Osteoblast (primary cell): ENCODE measurements around the gene SELENOW. TPM values are rescaled to one million over a fixed set of nuclear protein-coding genes. Genes with fewer than 3 reads are reported as not detected.

Experiments used
- DNase-seq: peaks from one replicate; pipeline ENCODE4 v3.0.0; 2011; ENCODE audit warnings: low spot score, mixed read lengths; ENCODE audit not compliant: insufficient read length; ENCODE audit errors: missing footprints
- H2AFZ ChIP-seq: 2 replicates; pipeline ENCODE4 v1.6.0; 2011; ENCODE audit warnings: mild to moderate bottlenecking, low read length
- H3K27ac ChIP-seq: 2 replicates; pipeline ENCODE4 v1.5.1; 2011; ENCODE audit warnings: mild to moderate bottlenecking, low read depth, low read length, moderate library complexity
- H3K27me3 ChIP-seq: 2 replicates; pipeline ENCODE4 v1.6.0; 2012; ENCODE audit warnings: mild to moderate bottlenecking, control low read depth, inconsistent platforms, low read length, moderate library complexity; ENCODE audit not compliant: insufficient read depth
- H3K36me3 ChIP-seq: 2 replicates; pipeline ENCODE4 v1.5.1; 2011; ENCODE audit warnings: mild to moderate bottlenecking, low read length, control low read depth, moderate library complexity; ENCODE audit not compliant: insufficient read depth
- H3K4me1 ChIP-seq: 2 replicates; pipeline ENCODE4 v1.5.1; 2011; ENCODE audit warnings: mild to moderate bottlenecking, low read length, control low read depth, moderate library complexity; ENCODE audit not compliant: insufficient read depth
- H3K4me2 ChIP-seq: 2 replicates; pipeline ENCODE4 v1.6.0; 2011; ENCODE audit warnings: mild to moderate bottlenecking, low read length; ENCODE audit not compliant: insufficient read depth
- H3K4me3 ChIP-seq: fragments of 200-600 bp; sonication (generic); 3 replicates; pipeline ENCODE4 v1.5.1; 2012; ENCODE audit warnings: mild to moderate bottlenecking, low read length, inconsistent platforms; ENCODE audit not compliant: insufficient read depth
- H3K79me2 ChIP-seq: 2 replicates; pipeline ENCODE4 v1.6.0; 2012; ENCODE audit warnings: mild to moderate bottlenecking, low read length, control low read depth, inconsistent platforms; ENCODE audit not compliant: insufficient read depth
- H3K9me3 ChIP-seq: 2 replicates; pipeline ENCODE4 v1.5.1; 2011; ENCODE audit warnings: low read depth, low read length, control low read depth
- H4K20me1 ChIP-seq: 2 replicates; pipeline ENCODE4 v1.6.0; 2012; ENCODE audit warnings: mild to moderate bottlenecking, low read length, control low read depth; ENCODE audit not compliant: insufficient read depth
- total RNA-seq: library from RNA; depleted of rRNA; stranded (reverse); fragments of >200 nt; gene quantifications from 2 replicates; pipeline ENCODE4 v1.2.3, GENCODE V29; 2012
- TF ChIP-seq, protein P1 (sequence below): IDR thresholded peaks from 2 replicates; pipeline ENCODE4 v1.5.1; 2011; ENCODE audit warnings: mild to moderate bottlenecking, low read depth, low read length, moderate library complexity; ENCODE audit errors: extremely low read depth

SELENOW gene
- total RNA-seq, 1 donor = 76.7 TPM

DNA sequence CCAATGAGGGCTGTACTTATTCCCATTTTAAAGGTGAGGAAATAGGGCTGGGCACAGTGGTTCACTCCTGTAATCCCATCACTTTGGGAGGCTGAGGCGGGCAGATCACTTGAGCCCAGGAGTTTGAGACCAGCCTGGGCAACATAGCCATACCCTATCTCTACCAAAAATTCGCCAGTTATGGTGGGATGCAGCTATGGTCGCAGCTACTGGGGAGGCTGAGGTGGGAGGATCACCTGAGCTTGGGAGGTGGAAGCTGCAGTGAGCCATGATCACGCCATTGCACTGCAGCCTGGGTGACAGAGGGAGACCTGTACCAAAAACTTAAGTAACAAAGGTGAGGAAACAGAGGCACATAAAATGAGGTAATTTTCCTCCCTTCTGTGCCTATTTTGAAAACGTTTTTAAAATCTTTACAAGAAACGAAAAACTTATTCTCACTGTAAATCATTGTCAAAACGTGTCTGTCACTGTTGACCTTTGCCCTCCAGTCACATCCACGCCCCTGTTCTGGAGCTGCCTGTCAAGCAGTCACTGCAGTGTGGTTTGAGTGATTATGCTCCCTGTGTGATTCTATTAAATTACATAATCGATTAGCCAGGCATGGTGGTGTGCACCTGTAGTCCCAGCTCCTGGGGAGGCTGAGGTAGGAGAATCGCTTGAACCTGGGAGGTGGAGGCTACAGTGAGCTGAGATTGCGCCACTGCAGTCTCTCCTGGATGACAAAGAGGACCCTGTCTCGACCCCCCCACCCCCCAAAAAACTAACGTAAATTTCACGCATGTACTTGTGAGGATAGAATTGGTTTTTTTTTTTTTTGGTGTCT, 20.7 kb upstream of the SELENOW start:
- H2AFZ ChIP-seq = no peak overlapping the region
- peaks cover 44% of the 10 kb centered on the region for H3K36me3 ChIP-seq
- H3K27ac ChIP-seq = no peak overlapping the region
- H3K4me3 ChIP-seq = no peak overlapping the region
- H4K20me1 ChIP-seq = peaks cover 4% of the 10 kb centered on the region
- no peaks in the 10 kb centered on the region for H3K9me3 ChIP-seq
- H3K27me3 ChIP-seq = no peaks in the 10 kb centered on the region
- peak; percentile 51 for DNase-seq
- no peaks in the 10 kb centered on the region for H3K4me1 ChIP-seq
- TF ChIP-seq, protein P1, sequence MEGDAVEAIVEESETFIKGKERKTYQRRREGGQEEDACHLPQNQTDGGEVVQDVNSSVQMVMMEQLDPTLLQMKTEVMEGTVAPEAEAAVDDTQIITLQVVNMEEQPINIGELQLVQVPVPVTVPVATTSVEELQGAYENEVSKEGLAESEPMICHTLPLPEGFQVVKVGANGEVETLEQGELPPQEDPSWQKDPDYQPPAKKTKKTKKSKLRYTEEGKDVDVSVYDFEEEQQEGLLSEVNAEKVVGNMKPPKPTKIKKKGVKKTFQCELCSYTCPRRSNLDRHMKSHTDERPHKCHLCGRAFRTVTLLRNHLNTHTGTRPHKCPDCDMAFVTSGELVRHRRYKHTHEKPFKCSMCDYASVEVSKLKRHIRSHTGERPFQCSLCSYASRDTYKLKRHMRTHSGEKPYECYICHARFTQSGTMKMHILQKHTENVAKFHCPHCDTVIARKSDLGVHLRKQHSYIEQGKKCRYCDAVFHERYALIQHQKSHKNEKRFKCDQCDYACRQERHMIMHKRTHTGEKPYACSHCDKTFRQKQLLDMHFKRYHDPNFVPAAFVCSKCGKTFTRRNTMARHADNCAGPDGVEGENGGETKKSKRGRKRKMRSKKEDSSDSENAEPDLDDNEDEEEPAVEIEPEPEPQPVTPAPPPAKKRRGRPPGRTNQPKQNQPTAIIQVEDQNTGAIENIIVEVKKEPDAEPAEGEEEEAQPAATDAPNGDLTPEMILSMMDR = no peak
- no peak overlapping the region for H3K4me2 ChIP-seq
- H3K79me2 ChIP-seq = no peaks in the 10 kb centered on the region

DNA sequence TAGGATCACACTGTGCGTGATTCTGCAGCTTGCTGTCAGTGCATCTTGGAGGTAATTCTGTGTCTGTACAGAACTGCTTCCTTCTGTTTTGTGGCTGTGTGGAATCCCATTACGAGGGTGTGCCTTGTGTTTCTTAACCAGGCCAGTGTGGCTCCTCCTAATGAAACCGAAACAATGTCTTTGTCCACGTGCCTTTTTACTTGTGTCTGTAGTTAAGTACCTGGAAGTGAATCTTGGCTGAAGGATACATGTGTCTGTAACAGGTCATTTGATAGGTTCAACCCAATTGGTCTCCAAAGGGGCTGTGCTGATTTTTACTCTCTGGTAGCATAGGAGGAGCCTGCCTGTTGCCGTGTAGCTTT, 20.1 kb upstream of the SELENOW start:
- Histone ChIP-seq H3K27me3 (no peaks in the 10 kb centered on the region), H3K36me3 (peaks cover 38% of the 10 kb centered on the region), H3K4me3 (no peak overlapping the region), H3K79me2 (no peaks in the 10 kb centered on the region), H3K4me2 (no peak overlapping the region), H3K4me1 (no peaks in the 10 kb centered on the region), H3K27ac (no peak overlapping the region), H4K20me1 (no peaks in the 10 kb centered on the region), H3K9me3 (no peaks in the 10 kb centered on the region), H2AFZ (no peak overlapping the region)
- TF ChIP-seq, protein P1 = no peak
- DNase-seq = peak; percentile 23

DNA sequence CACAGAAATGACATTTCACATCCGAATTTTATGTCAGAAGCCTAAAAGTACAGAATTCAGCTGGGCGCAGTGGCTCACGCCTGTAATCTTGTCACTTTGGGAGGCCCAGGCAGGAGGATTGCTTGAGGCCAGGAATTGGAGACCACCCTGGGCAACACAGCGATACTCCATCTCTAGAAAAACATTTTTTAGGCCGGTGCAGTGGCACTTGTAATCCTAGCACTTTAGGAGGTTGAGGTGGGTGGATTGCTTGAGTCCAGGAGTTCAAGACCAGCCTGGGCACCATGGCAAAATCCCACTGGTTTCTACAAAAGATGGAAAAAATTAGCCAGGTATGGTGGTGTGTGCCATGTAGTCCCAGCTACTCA, 17.9 kb upstream of the SELENOW start:
- Histone ChIP-seq H3K79me2 (no peaks in the 10 kb centered on the region), H3K27me3 (no peaks in the 10 kb centered on the region), H3K9me3 (no peaks in the 10 kb centered on the region), H3K36me3 (peaks cover 32% of the 10 kb centered on the region), H3K4me1 (no peaks in the 10 kb centered on the region), H3K4me2 (no peak overlapping the region), H3K27ac (no peak overlapping the region), H2AFZ (no peak overlapping the region), H3K4me3 (no peak overlapping the region), H4K20me1 (no peaks in the 10 kb centered on the region)
- TF ChIP-seq, protein P1 = no peak
- DNase-seq = no peak

DNA sequence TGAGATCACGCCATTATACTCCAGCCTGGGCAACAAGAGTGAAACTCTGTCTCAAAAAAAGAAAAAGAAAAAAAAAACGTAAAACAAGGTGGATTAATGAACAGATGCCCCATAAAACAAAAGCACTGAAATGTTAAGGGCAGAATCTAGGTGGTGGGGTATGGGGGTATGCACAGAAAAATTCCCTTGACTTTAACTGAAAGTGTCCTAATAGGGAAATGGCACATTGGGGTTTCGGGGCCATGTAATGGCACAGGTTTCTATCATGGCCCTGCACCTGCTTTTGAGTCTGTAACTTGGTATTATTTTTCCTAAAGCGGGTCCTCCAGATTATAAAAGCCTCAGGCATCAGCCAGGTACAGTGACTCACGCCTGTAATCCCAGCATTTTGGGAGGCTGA, 16.9 kb upstream of the SELENOW start:
- Histone ChIP-seq H3K27me3 (no peaks in the 10 kb centered on the region), H3K36me3 (peaks cover 22% of the 10 kb centered on the region), H3K79me2 (no peaks in the 10 kb centered on the region), H2AFZ (no peak overlapping the region), H3K27ac (no peak overlapping the region), H3K4me3 (no peak overlapping the region), H3K9me3 (no peaks in the 10 kb centered on the region), H4K20me1 (peaks cover 2% of the 10 kb centered on the region), H3K4me1 (no peaks in the 10 kb centered on the region), H3K4me2 (no peak overlapping the region)
- DNase-seq = no peak
- TF ChIP-seq, protein P1 = no peak
